HL-60 (cell line): ENCODE measurements around the gene RENBP.
A peak's percentile ranks its signal among the peaks of the same experiment; 100 is the strongest.

Experiments
- DNase-seq, 2 experiments: peaks; one replicate each; pipeline ENCODE4 v3.0.0-alpha.2; 2010 to 2020; ENCODE audit warnings: low read depth in 1 of 2, low spot score in 1 of 2
- H3K27ac ChIP-seq: fragments of 250-450 bp; sonication (Bioruptor Pico); replicated peaks from 2 replicates; pipeline ENCODE4 v1.5.1; 2020; ENCODE audit warnings: mild to moderate bottlenecking, moderate library complexity
- H3K27me3 ChIP-seq: fragments of 250-450 bp; sonication (Bioruptor Pico); 2 replicates; pipeline ENCODE4 v1.5.1; 2021; ENCODE audit warnings: mild to moderate bottlenecking, moderate library complexity; ENCODE audit not compliant: insufficient read depth, poor library complexity, severe bottlenecking
- H3K4me3 ChIP-seq: replicated peaks from 2 replicates; pipeline ENCODE4 v1.5.1; 2011; ENCODE audit warnings: mild to moderate bottlenecking, control low read depth, low read length; ENCODE audit not compliant: insufficient read depth
- GABPA ChIP-seq: IDR thresholded peaks from 2 replicates; pipeline ENCODE4 v1.6.1; 2012; ENCODE audit warnings: low read depth
- POLR2AphosphoS5 ChIP-seq: IDR thresholded peaks from 2 replicates; pipeline ENCODE4 v1.6.1; 2012; ENCODE audit warnings: low read depth
- SPI1 ChIP-seq: IDR thresholded peaks from 2 replicates; pipeline ENCODE4 v1.6.1; 2012; ENCODE audit warnings: low read depth, mild to moderate bottlenecking, borderline replicate concordance
- TF ChIP-seq, protein P1 (sequence below): IDR thresholded peaks from one replicate; pipeline ENCODE4 v1.5.1; 2011; ENCODE audit warnings: low read length, control low read depth, inconsistent platforms; ENCODE audit not compliant: insufficient read depth
- TF ChIP-seq, protein P2 (sequence below): IDR thresholded peaks from 2 replicates; pipeline ENCODE4 v1.6.1; 2012; ENCODE audit warnings: low read depth; ENCODE audit not compliant: insufficient replicate concordance

RENBP gene

DNA sequence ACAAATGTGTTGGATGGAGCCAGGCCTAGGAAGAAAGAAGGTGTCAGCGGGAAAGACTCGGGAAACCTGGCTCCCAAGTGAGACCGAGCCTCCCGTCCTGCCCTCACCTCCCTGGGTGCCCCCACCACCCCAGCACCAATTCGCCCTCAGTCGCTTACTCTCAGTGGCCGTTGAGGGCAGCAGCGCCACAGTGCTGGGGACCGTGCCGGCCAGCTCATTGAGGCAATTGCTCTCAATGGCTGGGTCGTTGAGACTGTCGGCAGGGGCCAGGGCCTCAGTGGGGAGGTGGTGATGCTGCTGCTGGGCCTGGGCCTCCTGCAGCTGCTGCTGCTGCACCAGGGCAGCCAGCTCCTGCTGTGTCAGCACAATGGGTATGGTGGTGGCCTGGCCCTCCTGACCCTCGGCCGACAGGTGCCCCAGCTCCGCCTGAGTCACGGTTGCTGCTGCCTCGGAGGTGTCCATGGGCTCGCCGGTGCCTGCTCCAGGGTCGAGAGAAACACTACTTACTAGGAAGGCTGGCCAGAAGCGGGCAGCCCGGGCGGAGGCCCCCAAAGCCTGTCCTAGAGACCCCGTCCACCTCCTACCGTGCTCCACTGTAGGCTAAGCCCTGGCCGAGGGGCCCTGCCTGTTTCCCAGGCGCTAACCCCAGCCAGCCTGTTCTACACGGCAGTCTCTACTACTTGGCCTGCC is 7.4 kb upstream of the RENBP start:
- TF ChIP-seq, protein P1, sequence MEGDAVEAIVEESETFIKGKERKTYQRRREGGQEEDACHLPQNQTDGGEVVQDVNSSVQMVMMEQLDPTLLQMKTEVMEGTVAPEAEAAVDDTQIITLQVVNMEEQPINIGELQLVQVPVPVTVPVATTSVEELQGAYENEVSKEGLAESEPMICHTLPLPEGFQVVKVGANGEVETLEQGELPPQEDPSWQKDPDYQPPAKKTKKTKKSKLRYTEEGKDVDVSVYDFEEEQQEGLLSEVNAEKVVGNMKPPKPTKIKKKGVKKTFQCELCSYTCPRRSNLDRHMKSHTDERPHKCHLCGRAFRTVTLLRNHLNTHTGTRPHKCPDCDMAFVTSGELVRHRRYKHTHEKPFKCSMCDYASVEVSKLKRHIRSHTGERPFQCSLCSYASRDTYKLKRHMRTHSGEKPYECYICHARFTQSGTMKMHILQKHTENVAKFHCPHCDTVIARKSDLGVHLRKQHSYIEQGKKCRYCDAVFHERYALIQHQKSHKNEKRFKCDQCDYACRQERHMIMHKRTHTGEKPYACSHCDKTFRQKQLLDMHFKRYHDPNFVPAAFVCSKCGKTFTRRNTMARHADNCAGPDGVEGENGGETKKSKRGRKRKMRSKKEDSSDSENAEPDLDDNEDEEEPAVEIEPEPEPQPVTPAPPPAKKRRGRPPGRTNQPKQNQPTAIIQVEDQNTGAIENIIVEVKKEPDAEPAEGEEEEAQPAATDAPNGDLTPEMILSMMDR = no peak
- TF ChIP-seq GABPA = no peak
- TF ChIP-seq SPI1 = no peak
- TF ChIP-seq, protein P2, sequence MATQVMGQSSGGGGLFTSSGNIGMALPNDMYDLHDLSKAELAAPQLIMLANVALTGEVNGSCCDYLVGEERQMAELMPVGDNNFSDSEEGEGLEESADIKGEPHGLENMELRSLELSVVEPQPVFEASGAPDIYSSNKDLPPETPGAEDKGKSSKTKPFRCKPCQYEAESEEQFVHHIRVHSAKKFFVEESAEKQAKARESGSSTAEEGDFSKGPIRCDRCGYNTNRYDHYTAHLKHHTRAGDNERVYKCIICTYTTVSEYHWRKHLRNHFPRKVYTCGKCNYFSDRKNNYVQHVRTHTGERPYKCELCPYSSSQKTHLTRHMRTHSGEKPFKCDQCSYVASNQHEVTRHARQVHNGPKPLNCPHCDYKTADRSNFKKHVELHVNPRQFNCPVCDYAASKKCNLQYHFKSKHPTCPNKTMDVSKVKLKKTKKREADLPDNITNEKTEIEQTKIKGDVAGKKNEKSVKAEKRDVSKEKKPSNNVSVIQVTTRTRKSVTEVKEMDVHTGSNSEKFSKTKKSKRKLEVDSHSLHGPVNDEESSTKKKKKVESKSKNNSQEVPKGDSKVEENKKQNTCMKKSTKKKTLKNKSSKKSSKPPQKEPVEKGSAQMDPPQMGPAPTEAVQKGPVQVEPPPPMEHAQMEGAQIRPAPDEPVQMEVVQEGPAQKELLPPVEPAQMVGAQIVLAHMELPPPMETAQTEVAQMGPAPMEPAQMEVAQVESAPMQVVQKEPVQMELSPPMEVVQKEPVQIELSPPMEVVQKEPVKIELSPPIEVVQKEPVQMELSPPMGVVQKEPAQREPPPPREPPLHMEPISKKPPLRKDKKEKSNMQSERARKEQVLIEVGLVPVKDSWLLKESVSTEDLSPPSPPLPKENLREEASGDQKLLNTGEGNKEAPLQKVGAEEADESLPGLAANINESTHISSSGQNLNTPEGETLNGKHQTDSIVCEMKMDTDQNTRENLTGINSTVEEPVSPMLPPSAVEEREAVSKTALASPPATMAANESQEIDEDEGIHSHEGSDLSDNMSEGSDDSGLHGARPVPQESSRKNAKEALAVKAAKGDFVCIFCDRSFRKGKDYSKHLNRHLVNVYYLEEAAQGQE = no peak
- no peak for TF ChIP-seq POLR2AphosphoS5
- no peaks in the 10 kb centered on the region for H3K27me3 ChIP-seq
- H3K27ac ChIP-seq = no peak overlapping the region
- DNase-seq = no peak
- no peak overlapping the region for H3K4me3 ChIP-seq

DNA sequence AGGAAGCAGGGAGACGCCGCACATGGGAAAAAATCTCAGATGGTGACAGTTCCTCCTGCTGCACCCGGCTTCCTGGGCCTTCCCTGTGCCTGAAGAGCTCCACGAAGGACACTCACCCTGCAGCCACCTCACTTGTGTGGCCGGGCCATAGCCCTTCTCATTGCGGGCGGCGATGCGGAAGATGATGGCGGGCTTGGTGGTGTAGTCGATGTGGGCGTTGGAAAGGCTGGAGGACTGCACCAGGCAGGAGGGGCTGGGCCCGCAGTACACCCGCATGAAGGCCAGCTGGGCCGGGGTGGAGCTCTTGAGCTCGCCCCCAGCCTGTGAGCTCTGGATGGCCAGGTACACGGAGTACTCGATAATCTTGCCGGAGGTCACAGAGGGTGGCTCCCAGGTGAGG is 5.7 kb upstream of the RENBP start:
- TF ChIP-seq SPI1 (no peak), GABPA (no peak), POLR2AphosphoS5 (no peak; the same call in 1 of the 2 replicates)
- TF ChIP-seq, protein P1 = no peak
- TF ChIP-seq, protein P2 = no peak
- H3K27me3 ChIP-seq = no peaks in the 10 kb centered on the region
- DNase-seq = no peak
- H3K4me3 ChIP-seq = no peak overlapping the region
- no peak overlapping the region for H3K27ac ChIP-seq

DNA sequence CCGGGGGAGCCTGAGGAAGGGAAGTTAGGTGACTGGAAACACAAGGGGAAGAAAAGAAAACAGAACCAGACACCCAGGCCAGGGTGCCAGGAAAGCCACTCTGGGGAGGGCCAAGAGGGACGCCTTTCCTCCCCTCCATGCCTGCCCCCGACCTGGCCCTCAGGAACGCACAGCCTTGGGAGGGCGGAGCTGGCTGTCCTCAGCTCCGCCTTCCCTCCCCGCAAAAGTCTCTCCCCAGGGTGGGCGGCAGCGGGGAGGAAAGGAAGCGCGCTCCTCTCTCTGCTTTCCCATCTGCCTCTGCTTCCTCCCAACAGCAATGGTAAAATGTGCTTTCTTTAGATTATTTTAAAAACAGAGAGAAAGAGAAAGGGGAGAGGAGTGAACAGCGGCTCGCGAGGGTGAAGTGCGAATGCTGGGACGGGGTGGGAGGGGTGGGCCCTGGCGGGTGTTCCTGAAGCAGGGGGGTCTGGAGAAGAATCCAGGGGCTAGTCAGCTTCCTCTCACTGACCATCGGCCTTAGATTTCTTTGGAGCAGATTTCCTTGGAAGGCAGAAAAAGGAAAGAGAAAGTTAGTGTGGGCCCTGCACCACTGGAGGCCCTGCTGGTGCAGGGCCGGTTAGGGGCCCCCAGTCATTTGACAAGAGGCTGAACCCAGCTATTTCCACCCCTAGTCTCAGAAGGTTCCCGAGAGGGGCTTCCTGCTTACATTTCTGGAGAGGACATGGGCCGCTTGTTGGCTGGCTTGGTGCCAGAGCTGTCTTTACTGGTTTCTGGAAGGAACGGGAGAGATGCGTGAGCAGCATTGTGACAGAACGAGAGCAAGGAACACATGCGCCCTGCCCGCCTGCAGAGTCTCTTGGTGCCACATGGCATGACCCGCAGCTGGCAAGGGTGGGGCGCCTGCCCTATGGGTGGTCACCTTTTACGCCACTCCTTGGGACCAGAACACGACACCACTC is 4.7 kb upstream of the RENBP start:
- Histone ChIP-seq H3K27ac (peak overlapping the region; percentile 48), H3K27me3 (no peaks in the 10 kb centered on the region), H3K4me3 (no peak overlapping the region)
- TF ChIP-seq, protein P2 = no peak
- TF ChIP-seq GABPA = no peak
- TF ChIP-seq POLR2AphosphoS5 = no peak
- no peak for DNase-seq
